ENCODE data around the gene PDRG1.

DNA sequence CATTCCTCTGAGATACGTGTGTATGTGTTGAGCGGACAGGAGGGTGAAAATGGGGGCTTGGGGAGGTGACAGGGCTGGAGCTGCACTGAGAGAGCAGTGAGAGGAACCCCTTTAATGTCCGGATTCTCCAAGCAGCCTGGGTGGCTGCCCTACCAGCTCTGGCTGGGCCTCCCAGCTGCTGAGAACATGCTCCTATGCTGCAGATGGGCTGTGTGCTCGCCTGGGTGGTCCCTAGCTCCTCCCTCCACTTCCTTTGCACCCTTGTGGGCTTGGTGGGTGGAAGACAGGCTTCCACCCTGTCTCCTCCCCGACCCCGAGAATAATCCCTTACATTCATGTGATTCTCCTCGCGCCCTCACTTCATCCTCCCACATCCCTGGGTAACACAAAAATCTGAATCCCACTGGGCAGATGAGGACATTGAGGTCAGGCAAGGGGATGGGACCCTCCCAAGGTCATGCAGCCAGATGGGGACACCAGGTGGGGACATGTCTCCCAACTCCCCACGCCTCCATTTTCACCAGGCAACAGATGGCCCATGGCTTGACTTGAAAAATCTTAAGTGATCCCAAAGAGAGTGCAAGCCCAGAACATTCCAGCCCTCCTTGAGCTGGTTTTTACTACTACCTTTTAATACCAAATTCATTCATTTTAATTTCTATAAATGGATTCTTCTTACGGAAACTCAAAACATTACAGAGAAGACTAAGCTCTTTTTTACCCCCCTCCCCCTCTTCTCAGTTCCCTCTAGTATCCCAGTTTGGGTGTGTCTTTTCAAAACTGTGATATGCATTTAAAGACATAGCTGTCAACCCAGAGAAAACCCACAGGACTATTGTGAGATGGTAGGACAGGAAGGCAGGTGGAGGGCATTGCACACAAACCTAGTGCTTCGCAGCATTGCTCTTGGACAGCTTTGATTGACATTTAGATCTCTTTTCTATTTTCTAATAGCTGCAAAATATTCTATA is 5.0 kb upstream of the PDRG1 start:
- TF ChIP-seq POLR2AphosphoS5 (IDR thresholded peaks at IDR 0.05; ENCODE audit: low read depth, low read length) (no peak), SIN3A (IDR thresholded peaks at IDR 0.05; ENCODE audit: borderline replicate concordance, insufficient read depth, low read length) (no peak), TAF1 (IDR thresholded peaks at IDR 0.05; ENCODE audit: borderline replicate concordance, insufficient read depth, low read length) (no peak)
